GM21723 (cell line): ENCODE results near the gene MAPK9.
"Not testable (repeated sequence)": the region's sequence is repeated elsewhere in the genome, so short reads cannot be mapped to it uniquely, and the experiment has no call there.

Experiments
- ATAC-seq: cut with Tn5 transposase; IDR thresholded peaks from one replicate; pipeline ENCODE4 v1.9.1; 2021; ENCODE audit warnings: mild to moderate bottlenecking, moderate library complexity; ENCODE audit not compliant: unreplicated experiment

Gene MAPK9

GRCh38 chr5:180250329-180250728 lies 41.6 kb downstream of the MAPK9 start:
- ATAC-seq = no peak

GRCh38 chr5:180241600-180241999 lies 50.3 kb downstream of the MAPK9 start:
- no peak for ATAC-seq

- ATAC-seq = no peak
These were observed 53.3 kb downstream of the MAPK9 start for GRCh38 chr5:180238631-180239030.

GRCh38 chr5:180235846-180236245 lies 56.0 kb downstream of the MAPK9 start:
- ATAC-seq = no peak

- ATAC-seq = no peak
These were observed 56.8 kb downstream of the MAPK9 start for GRCh38 chr5:180235077-180235476.

GRCh38 chr5:180234271-180234670 lies 57.6 kb downstream of the MAPK9 start:
- no peak for ATAC-seq

- ATAC-seq = no peak
These were observed 58.2 kb downstream of the MAPK9 start for GRCh38 chr5:180233729-180234128.

- ATAC-seq = no peak
These were observed 61.9 kb downstream of the MAPK9 start for GRCh38 chr5:180230017-180230416.

- no peak for ATAC-seq
These were observed 69.8 kb downstream of the MAPK9 start for GRCh38 chr5:180222056-180222455.

- ATAC-seq = no peak
These were observed 74.1 kb downstream of the MAPK9 start for GRCh38 chr5:180217797-180218196.

GRCh38 chr5:180216646-180217171 lies 75.2 kb downstream of the MAPK9 start:
- ATAC-seq = no peak

- ATAC-seq = no peak
These were observed 75.9 kb downstream of the MAPK9 start for GRCh38 chr5:180215783-180216630.

GRCh38 chr5:180214870-180215770 lies 76.8 kb downstream of the MAPK9 start:
- ATAC-seq = no peak

- no peak for ATAC-seq
These were observed 78.2 kb downstream of the MAPK9 start for GRCh38 chr5:180213657-180214207.

- no peak for ATAC-seq
These were observed 78.7 kb downstream of the MAPK9 start for GRCh38 chr5:180213256-180213600.

- no peak for ATAC-seq
These were observed 79.3 kb downstream of the MAPK9 start for GRCh38 chr5:180212363-180213255.

GRCh38 chr5:180211761-180212035 lies 80.2 kb downstream of the MAPK9 start:
- no peak for ATAC-seq

GRCh38 chr5:180210961-180211760 lies 80.7 kb downstream of the MAPK9 start:
- no peak for ATAC-seq

GRCh38 chr5:180210077-180210476 lies 81.8 kb downstream of the MAPK9 start:
- not testable (repeated sequence) for ATAC-seq

GRCh38 chr5:180209137-180209581 lies 82.7 kb downstream of the MAPK9 start, which contains the start of gene RASGEF1C:
Gene RASGEF1C, minus strand, starts transcription at chr5:180209211. Its CDS starts 71,159 bp downstream, at chr5:180138052.
- no peak for ATAC-seq
